Measurements from ENCODE around the gene DPP10.

Gene DPP10

GRCh38 chr2:115529627-115530026 is 1087.2 kb downstream of the DPP10 start:
- H3K14ac ChIP-seq (ENCODE audit: low read length) = no peak overlapping the region
- no peak overlapping the region for H4K8ac ChIP-seq (ENCODE audit: low read depth, low read length)
- no peak overlapping the region for H2BK120ac ChIP-seq (ENCODE audit: insufficient read depth, low read length, poor library complexity)
- no peak overlapping the region for H3K4ac ChIP-seq (ENCODE audit: low read depth, low read length)
- H3K79me2 ChIP-seq (ENCODE audit: control insufficient read depth, insufficient read depth, low read length, poor library complexity) = no peaks in the 10 kb centered on the region
- H2AFZ ChIP-seq (ENCODE audit: insufficient read depth, low read length, poor library complexity) = no peak overlapping the region
- no peak overlapping the region for H3K4me2 ChIP-seq (ENCODE audit: low read length)
- no peaks in the 10 kb centered on the region for H3K9me3 ChIP-seq (ENCODE audit: insufficient read depth, low read depth, low read length)
- H4K12ac ChIP-seq (ENCODE audit: low read depth, low read length) = no peak overlapping the region
- no peaks in the 10 kb centered on the region for H3K79me1 ChIP-seq (ENCODE audit: low read length)
- H3K36me3 ChIP-seq (ENCODE audit: control insufficient read depth in 1 of 2, insufficient read depth in 2 of 2, low read length in 2 of 2) = no peaks in the 10 kb centered on the region
- H2BK5ac ChIP-seq (ENCODE audit: low read depth, low read length, poor library complexity) = no peak overlapping the region
- no peak for DNase-seq
- no peak overlapping the region for H2AK5ac ChIP-seq (ENCODE audit: low read length)
- H3K4me1 ChIP-seq (ENCODE audit: control insufficient read depth in 1 of 2, insufficient read depth in 2 of 2, low read length in 2 of 2) = no peaks in the 10 kb centered on the region
- no peak overlapping the region for H3K27ac ChIP-seq (ENCODE audit: low read depth, low read length)
- H4K91ac ChIP-seq (ENCODE audit: low read depth, low read length) = no peak overlapping the region
- no peak overlapping the region for H3K4me3 ChIP-seq (ENCODE audit: low read depth, low read length)
- no peak overlapping the region for H3K23ac ChIP-seq (ENCODE audit: low read length)
- no peak overlapping the region for H2BK12ac ChIP-seq (ENCODE audit: low read length)
- H3K27me3 ChIP-seq (ENCODE audit: insufficient read depth, low read length) = no peaks in the 10 kb centered on the region
- H3K18ac ChIP-seq (ENCODE audit: low read length) = no peak overlapping the region
- H3K9ac ChIP-seq (ENCODE audit: low read length) = no peak overlapping the region

DNA sequence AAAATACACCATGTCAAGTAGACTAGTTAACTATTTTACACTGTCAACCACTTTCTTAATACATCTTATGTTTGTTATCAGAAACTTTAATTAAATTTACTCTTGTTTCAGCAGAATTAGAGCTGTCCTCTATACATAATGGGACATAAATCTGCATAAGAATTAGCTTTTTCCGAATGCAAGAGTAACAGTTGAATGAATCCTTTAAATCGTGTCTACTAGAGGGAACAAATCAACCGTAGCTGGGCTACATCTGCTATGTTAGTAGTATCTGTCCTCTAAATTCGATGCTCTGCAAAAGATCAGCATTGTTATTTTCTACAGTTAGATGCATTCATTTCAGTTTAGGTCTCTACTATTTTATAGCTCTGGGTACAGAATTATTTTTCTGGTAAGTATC is 1090.6 kb downstream of the DPP10 start:
- Histone ChIP-seq H2BK5ac (ENCODE audit: low read depth, low read length, poor library complexity) (no peak overlapping the region), H3K79me1 (ENCODE audit: low read length) (no peaks in the 10 kb centered on the region), H2AFZ (ENCODE audit: insufficient read depth, low read length, poor library complexity) (no peak overlapping the region), H3K9me3 (ENCODE audit: insufficient read depth, low read depth, low read length) (no peaks in the 10 kb centered on the region), H3K27me3 (ENCODE audit: insufficient read depth, low read length) (no peaks in the 10 kb centered on the region), H2BK12ac (ENCODE audit: low read length) (no peak overlapping the region), H4K91ac (ENCODE audit: low read depth, low read length) (no peak overlapping the region), H3K79me2 (ENCODE audit: control insufficient read depth, insufficient read depth, low read length, poor library complexity) (no peaks in the 10 kb centered on the region), H3K9ac (ENCODE audit: low read length) (no peak overlapping the region), H3K4me2 (ENCODE audit: low read length) (no peak overlapping the region), H4K8ac (ENCODE audit: low read depth, low read length) (no peak overlapping the region), H2BK120ac (ENCODE audit: insufficient read depth, low read length, poor library complexity) (no peak overlapping the region), H3K4me1 (ENCODE audit: control insufficient read depth in 1 of 2, insufficient read depth in 2 of 2, low read length in 2 of 2) (peaks cover 0 to 2% of the 10 kb centered on the region in 2 experiments), H3K18ac (ENCODE audit: low read length) (no peak overlapping the region), H3K23ac (ENCODE audit: low read length) (no peak overlapping the region), H3K4ac (ENCODE audit: low read depth, low read length) (no peak overlapping the region), H3K4me3 (ENCODE audit: low read depth, low read length) (no peak overlapping the region), H4K12ac (ENCODE audit: low read depth, low read length) (no peak overlapping the region), H3K27ac (ENCODE audit: low read depth, low read length) (no peak overlapping the region), H3K14ac (ENCODE audit: low read length) (no peak overlapping the region), H3K36me3 (ENCODE audit: control insufficient read depth in 1 of 2, insufficient read depth in 2 of 2, low read length in 2 of 2) (no peaks in the 10 kb centered on the region), H2AK5ac (ENCODE audit: low read length) (no peak overlapping the region)
- no CpG with 5 or more reads among the region's 4 CpGs for WGBS (ENCODE audit: extremely low coverage, insufficient coverage, insufficient read length)
- no peak for DNase-seq

DNA sequence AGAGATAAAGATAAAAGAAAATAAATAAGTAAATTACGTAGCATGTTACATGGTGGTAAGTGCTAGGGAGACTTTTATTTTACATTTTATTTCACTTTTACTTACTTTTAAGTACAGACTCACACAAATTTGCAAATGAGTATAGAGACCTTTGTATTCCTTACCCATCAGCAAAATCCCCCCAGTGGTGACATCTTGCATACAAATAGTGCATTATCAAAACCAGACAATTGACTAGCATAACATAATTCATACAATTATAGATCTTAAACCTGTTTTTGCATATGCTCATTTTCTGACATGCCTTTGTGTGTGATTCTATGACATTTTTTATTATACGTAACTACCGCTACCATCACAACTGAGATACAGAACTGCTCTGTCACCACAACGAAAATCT is 1099.4 kb downstream of the DPP10 start:
- Histone ChIP-seq H3K27ac (ENCODE audit: low read depth, low read length) (no peak overlapping the region), H3K14ac (ENCODE audit: low read length) (no peak overlapping the region), H3K23ac (ENCODE audit: low read length) (no peak overlapping the region), H2BK5ac (ENCODE audit: low read depth, low read length, poor library complexity) (no peak overlapping the region), H3K9ac (ENCODE audit: low read length) (no peak overlapping the region), H4K8ac (ENCODE audit: low read depth, low read length) (no peak overlapping the region), H3K4me1 (ENCODE audit: control insufficient read depth in 1 of 2, insufficient read depth in 2 of 2, low read length in 2 of 2) (peaks cover 2% of the 10 kb centered on the region in 2 experiments), H3K18ac (ENCODE audit: low read length) (no peak overlapping the region), H4K12ac (ENCODE audit: low read depth, low read length) (no peak overlapping the region), H2BK120ac (ENCODE audit: insufficient read depth, low read length, poor library complexity) (no peak overlapping the region), H3K4ac (ENCODE audit: low read depth, low read length) (no peak overlapping the region), H3K36me3 (ENCODE audit: control insufficient read depth in 1 of 2, insufficient read depth in 2 of 2, low read length in 2 of 2) (no peaks in the 10 kb centered on the region), H3K4me2 (ENCODE audit: low read length) (no peak overlapping the region), H3K4me3 (ENCODE audit: low read depth, low read length) (no peak overlapping the region), H3K79me2 (ENCODE audit: control insufficient read depth, insufficient read depth, low read length, poor library complexity) (no peaks in the 10 kb centered on the region), H2BK12ac (ENCODE audit: low read length) (no peak overlapping the region), H3K79me1 (ENCODE audit: low read length) (no peaks in the 10 kb centered on the region), H2AK5ac (ENCODE audit: low read length) (no peak overlapping the region), H4K91ac (ENCODE audit: low read depth, low read length) (no peak overlapping the region), H3K9me3 (ENCODE audit: insufficient read depth, low read depth, low read length) (no peaks in the 10 kb centered on the region), H3K27me3 (ENCODE audit: insufficient read depth, low read length) (no peaks in the 10 kb centered on the region), H2AFZ (ENCODE audit: insufficient read depth, low read length, poor library complexity) (no peak overlapping the region)
- no CpG with 5 or more reads among the region's 4 CpGs for WGBS (ENCODE audit: extremely low coverage, insufficient coverage, insufficient read length)
- DNase-seq = no peak

DNA sequence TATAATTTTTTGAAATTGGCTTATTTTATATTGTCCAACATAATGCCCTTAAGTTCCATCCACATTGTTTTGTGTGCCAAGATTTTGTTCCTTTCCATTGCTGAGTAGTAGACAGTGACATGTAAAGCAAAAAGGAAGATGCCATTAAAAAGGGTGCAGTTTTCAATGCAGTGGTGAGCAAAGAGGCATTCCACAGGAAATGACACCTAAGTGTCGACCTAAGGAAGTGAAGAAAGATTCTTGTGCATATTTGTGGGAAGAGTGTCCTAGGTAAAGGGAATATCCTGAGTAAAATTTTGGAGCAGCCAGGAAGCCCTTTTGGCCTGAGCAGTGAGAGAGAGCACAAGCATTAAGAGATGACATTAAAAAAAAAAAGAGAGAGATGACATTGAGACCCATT is 1099.9 kb downstream of the DPP10 start:
- H2BK12ac ChIP-seq (ENCODE audit: low read length) = no peak overlapping the region
- no peak overlapping the region for H3K4ac ChIP-seq (ENCODE audit: low read depth, low read length)
- H3K36me3 ChIP-seq (ENCODE audit: control insufficient read depth in 1 of 2, insufficient read depth in 2 of 2, low read length in 2 of 2) = no peaks in the 10 kb centered on the region
- no peak overlapping the region for H2BK120ac ChIP-seq (ENCODE audit: insufficient read depth, low read length, poor library complexity)
- no peak overlapping the region for H2AFZ ChIP-seq (ENCODE audit: insufficient read depth, low read length, poor library complexity)
- H3K23ac ChIP-seq (ENCODE audit: low read length) = no peak overlapping the region
- no peak overlapping the region for H2BK5ac ChIP-seq (ENCODE audit: low read depth, low read length, poor library complexity)
- H3K9ac ChIP-seq (ENCODE audit: low read length) = no peak overlapping the region
- H3K14ac ChIP-seq (ENCODE audit: low read length) = no peak overlapping the region
- no peak overlapping the region for H4K12ac ChIP-seq (ENCODE audit: low read depth, low read length)
- H4K91ac ChIP-seq (ENCODE audit: low read depth, low read length) = no peak overlapping the region
- no peak overlapping the region for H3K27ac ChIP-seq (ENCODE audit: low read depth, low read length)
- H3K18ac ChIP-seq (ENCODE audit: low read length) = no peak overlapping the region
- no peak overlapping the region for H4K8ac ChIP-seq (ENCODE audit: low read depth, low read length)
- no peak overlapping the region for H3K4me3 ChIP-seq (ENCODE audit: low read depth, low read length)
- no peak overlapping the region for H3K4me2 ChIP-seq (ENCODE audit: low read length)
- H3K4me1 ChIP-seq (ENCODE audit: control insufficient read depth in 1 of 2, insufficient read depth in 2 of 2, low read length in 2 of 2) = peaks cover 2% of the 10 kb centered on the region in 2 experiments
- H3K27me3 ChIP-seq (ENCODE audit: insufficient read depth, low read length) = no peaks in the 10 kb centered on the region
- H3K79me1 ChIP-seq (ENCODE audit: low read length) = no peaks in the 10 kb centered on the region
- WGBS (ENCODE audit: extremely low coverage, insufficient coverage, insufficient read length) = no CpG with 5 or more reads among the region's 1 CpG
- H2AK5ac ChIP-seq (ENCODE audit: low read length) = no peak overlapping the region
- H3K9me3 ChIP-seq (ENCODE audit: insufficient read depth, low read depth, low read length) = no peaks in the 10 kb centered on the region
- DNase-seq = no peak
- no peaks in the 10 kb centered on the region for H3K79me2 ChIP-seq (ENCODE audit: control insufficient read depth, insufficient read depth, low read length, poor library complexity)
